ES-I3 (cell line): ENCODE data around the gene TREX2.

Experiments used
- H3K36me3 ChIP-seq: 2 replicates; pipeline ENCODE4 v1.6.1; 2013; ENCODE audit warnings: mild to moderate bottlenecking, low read length, control low read depth, moderate library complexity; ENCODE audit not compliant: insufficient read depth
- H3K4me1 ChIP-seq: 2 replicates; pipeline ENCODE4 v1.6.1; 2013; ENCODE audit warnings: mild to moderate bottlenecking, control low read depth, low read length; ENCODE audit not compliant: insufficient read depth
- H3K9ac ChIP-seq: 2 replicates; pipeline ENCODE4 v1.6.1; 2013; ENCODE audit warnings: low read depth, mild to moderate bottlenecking, low read length, moderate library complexity
- H3K9me3 ChIP-seq: 2 replicates; pipeline ENCODE4 v1.6.1; 2013; ENCODE audit warnings: mild to moderate bottlenecking, low read length, moderate library complexity; ENCODE audit not compliant: control insufficient read depth, insufficient read depth

Gene TREX2

DNA sequence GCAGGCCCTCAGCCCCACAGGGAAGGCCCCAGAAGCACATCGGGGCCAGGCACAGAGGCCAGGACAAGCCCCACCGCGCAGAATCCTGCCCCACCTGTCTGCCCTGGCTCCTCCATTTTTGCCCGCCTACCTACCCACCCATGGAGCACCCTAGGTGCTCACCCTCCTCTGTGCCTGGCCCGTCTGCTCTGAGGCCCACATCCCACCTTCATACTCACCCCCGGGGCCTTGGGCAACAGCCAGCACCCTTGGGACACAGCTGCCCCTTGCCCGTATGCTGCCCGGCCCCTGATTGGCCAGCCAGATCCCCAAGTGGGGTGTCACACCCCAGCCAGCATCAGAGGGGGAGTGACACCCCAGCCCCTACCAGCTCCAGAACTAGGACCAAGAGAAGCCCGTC lies 10.8 kb upstream of the TREX2 start:
- no peak overlapping the region for H3K9ac ChIP-seq
- H3K4me1 ChIP-seq, result peaks cover 6% of the 10 kb centered on the region; the same call in 1 of the 2 replicates
- H3K36me3 ChIP-seq, result no peaks in the 10 kb centered on the region; the same call in 1 of the 2 replicates
- no peaks in the 10 kb centered on the region for H3K9me3 ChIP-seq

DNA sequence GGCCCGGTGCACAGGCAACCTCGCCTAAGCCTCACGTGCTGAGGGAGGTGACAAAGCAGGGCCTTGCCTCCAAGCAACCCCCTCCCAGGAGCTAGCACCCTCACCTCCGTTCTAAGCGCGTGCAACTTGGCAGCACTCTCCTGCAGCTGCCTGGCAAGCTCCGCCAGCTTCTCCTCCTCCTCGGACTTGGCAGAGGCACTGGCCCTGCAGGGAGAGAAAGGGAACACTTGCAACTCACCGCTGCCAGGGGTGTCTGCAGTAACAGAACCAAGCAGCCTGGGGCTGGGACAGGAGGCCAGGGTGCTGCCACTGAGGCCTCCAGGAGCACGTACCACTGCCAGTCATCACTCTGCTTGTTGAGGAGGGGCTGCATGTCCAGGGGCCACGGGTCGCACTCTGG lies 10.3 kb upstream of the TREX2 start:
- no peaks in the 10 kb centered on the region for H3K9me3 ChIP-seq
- H3K9ac ChIP-seq, result no peak overlapping the region
- H3K4me1 ChIP-seq, result peaks cover 6% of the 10 kb centered on the region; the same call in 1 of the 2 replicates
- no peaks in the 10 kb centered on the region; the same call in 1 of the 2 replicates for H3K36me3 ChIP-seq

DNA sequence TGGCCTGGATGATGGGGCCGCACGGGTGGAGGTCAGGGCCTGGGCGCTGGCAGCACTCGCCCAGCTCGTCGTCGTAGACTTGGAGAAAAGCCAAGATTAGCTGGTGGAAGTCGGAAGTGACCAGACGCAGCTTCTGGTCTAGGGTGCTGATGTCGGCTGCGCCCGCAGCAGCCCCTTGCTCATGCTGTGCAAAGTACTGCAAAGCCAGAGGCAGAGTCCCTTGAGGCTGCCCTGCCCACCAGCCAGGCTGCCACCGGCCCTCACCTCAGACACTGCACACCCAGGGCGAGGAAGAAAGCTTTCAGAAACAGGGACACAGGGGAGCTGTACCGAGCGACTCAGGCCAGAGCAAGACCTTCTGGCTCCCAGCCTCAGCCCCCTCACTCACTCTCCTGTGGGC lies 9.7 kb upstream of the TREX2 start:
- Histone ChIP-seq H3K9me3 (no peaks in the 10 kb centered on the region), H3K36me3 (no peaks in the 10 kb centered on the region; the same call in 1 of the 2 replicates), H3K4me1 (peaks cover 5% of the 10 kb centered on the region; the same call in 1 of the 2 replicates), H3K9ac (no peak overlapping the region)

DNA sequence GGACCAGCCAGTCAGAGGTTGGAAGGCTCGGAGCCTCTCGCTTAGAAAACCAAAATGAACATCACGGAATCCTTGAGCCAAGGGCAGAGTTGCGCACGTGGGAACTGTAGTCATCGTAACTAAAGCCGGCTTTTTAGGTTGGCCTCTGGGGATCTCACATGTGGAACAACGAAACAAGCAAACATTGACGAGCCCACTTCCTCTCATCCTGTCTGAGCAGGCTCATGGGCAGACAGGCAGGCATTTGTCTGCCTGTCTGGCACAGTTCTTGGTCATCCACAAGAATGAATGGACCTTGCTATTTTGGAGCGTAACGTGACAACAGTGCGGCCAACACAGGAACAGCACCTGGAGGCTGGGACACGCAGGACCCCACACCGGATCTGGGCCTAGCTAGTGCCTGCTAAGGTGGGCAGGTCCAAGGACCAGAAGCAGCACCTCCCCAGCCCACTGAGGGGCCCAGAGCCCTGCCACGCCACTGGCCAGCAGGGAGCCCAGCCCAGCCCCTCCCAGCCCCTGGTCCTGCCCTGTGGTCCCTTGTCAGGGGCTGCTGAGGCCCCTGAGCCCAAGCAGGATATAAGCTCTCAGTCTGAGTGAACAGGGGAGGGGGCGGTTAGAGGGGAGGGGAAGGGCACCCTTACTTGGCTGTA lies 9.2 kb upstream of the TREX2 start:
- Histone ChIP-seq H3K9me3 (no peaks in the 10 kb centered on the region), H3K4me1 (no peaks in the 10 kb centered on the region; the same call in 1 of the 2 replicates), H3K9ac (no peak overlapping the region), H3K36me3 (no peaks in the 10 kb centered on the region; the same call in 1 of the 2 replicates)

DNA sequence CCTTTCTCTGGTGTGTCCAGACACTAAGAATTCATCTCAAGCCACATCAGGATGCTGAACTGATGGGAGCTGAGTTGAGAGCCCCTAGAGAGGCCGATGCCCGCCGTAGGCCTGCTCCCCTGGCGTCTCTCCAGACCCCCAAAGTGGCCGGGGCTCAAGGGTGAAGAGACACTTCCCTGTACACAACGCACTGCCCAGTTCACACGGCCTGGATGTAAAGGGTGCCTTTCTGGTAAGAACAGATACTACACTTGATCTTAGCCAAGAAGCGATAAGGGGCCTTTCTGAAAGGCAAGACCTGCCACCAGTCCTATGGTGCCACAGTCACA lies 5.1 kb upstream of the TREX2 start:
- H3K9me3 ChIP-seq, result no peaks in the 10 kb centered on the region
- H3K36me3 ChIP-seq, result no peaks in the 10 kb centered on the region
- no peaks in the 10 kb centered on the region for H3K4me1 ChIP-seq
- H3K9ac ChIP-seq, result no peak overlapping the region

DNA sequence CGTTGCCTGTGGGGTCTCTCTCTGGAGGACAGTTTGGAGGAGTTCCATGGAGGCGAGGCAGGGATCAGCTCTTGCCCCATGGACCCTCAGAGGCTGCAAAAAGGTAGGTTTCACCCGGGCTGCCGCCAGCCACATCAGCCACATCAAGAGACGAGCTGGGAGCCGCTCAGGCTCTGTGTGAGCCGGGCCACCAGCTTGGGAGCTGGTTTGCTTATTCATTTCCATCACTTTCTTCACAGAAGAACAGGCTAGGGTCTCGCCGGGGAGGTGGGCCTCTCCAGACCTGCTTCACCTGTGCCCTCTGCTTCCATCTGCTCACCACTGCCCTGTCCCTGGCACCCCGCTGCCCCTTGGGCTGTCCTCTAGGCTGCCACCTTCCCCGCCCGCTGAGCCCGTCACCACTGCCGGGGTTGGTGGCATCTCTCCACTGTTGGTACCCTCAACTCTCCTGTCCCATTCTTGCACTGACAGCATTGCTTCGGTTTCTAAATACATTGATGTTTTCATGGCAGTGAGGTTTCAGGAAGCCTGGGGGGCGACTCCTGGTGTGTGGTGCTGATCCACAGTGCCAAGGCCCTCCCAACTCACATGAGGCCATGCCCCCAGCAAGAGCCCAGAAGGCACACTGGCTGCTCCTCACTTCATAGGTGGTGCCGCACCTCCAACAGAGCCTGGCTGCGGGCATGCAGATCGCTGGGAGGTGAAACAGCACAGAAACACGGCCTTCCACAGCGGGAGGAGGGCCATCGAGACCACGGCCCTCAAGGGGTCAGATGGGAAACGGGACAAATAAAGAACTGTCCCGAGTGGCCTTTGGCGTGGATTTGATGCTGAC lies 4.5 kb upstream of the TREX2 start:
- Histone ChIP-seq H3K4me1 (no peaks in the 10 kb centered on the region), H3K9ac (no peak overlapping the region), H3K9me3 (no peaks in the 10 kb centered on the region), H3K36me3 (no peaks in the 10 kb centered on the region)

DNA sequence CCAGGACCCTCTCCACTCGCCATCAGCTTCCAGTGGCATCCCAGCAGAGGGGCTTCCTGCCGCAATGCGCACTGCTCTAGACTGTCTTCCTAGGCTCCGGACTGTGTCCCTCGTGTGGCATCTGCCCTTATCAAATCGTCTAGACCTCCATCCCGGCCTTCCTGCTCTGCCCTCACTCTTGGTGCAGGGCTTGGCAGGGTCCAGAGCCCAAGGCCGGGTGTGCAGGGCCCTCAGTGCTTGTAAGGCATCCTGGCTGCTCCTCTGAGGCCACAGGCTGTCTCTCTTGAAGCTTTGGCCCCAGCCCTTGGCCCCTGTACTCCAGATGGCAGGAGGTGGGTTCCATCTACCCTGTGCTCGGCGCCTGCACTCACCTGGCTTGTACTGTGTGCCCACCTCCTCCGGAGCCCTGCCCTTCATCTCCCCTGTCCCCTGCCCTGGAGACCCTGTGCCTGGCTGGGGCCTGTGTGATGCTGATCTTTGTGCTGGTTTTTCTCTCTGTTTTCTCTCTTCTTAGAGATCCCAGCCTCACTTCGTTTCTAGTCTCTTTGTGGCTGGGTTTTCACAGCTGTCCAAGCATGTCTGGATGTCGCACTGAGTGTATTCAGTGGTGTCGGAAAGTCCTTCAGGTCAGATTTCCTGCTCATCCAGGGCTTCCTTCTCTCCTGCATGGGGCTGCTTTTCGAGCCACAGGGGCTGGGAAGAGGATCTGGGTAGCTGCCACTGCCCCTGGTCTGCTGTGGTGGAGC lies 3.7 kb upstream of the TREX2 start:
- H3K9ac ChIP-seq, result no peak overlapping the region
- no peaks in the 10 kb centered on the region for H3K9me3 ChIP-seq
- H3K36me3 ChIP-seq, result no peaks in the 10 kb centered on the region
- H3K4me1 ChIP-seq, result no peaks in the 10 kb centered on the region

DNA sequence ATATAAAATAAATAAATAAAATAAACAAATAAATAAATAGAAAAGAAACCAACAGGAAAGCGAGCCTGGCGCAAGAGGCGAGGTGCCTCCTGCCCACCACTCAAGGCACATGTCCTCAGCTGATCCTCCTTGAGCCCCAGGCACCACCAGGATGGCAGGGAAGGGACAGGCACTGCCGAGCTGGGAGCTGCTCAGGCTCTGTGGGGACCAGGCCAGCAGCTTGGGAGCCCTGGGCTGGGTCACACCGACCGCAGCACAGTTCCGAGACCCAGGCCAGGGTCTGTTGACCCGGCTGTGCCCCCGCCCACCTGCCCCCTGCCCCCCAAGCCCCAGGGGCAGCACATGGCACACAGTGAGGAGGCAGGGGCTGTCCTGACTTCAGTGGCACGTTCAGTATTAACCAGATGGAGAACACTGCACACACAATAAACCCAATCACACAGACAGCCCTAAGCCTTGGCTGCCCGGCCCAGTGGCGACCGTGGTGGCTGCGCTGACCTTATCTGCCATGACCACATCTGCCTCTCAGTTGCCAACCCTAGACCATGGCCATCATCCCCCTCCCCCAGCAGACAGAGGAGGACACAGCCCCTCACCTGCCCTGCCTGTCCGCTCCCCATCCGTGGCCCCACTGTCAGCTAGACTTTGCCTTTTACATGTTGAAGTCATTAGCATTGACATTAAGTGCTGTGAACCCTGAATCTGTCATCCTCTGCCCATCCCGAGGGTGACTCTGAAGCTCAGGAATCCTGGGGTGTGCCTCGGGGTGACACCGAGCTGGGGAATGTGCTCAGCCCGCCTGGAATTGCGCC lies 2.9 kb upstream of the TREX2 start:
- no peaks in the 10 kb centered on the region for H3K9me3 ChIP-seq
- H3K4me1 ChIP-seq, result no peaks in the 10 kb centered on the region
- H3K9ac ChIP-seq, result no peak overlapping the region
- no peaks in the 10 kb centered on the region for H3K36me3 ChIP-seq

DNA sequence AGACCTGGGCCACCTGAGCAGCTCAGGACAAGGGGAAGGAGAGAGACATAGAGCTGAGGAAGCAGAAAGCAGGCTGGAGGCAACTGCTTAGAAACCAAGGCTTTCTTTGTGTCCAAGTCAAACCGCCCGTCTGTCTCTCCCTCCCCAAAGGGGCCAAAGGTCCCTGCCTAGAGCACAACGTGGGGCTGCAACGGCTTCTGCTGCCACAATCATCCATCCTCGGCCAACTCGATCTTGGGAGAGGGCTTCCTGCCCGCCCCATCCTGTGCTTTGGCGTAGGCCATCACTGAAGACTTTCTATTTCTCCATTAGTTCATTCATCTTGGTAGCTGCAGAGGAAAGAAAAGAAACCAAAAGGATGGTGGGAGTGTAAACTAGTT lies 1.7 kb upstream of the TREX2 start:
- Histone ChIP-seq H3K36me3 (no peaks in the 10 kb centered on the region), H3K9ac (no peak overlapping the region), H3K4me1 (no peaks in the 10 kb centered on the region), H3K9me3 (no peaks in the 10 kb centered on the region)

DNA sequence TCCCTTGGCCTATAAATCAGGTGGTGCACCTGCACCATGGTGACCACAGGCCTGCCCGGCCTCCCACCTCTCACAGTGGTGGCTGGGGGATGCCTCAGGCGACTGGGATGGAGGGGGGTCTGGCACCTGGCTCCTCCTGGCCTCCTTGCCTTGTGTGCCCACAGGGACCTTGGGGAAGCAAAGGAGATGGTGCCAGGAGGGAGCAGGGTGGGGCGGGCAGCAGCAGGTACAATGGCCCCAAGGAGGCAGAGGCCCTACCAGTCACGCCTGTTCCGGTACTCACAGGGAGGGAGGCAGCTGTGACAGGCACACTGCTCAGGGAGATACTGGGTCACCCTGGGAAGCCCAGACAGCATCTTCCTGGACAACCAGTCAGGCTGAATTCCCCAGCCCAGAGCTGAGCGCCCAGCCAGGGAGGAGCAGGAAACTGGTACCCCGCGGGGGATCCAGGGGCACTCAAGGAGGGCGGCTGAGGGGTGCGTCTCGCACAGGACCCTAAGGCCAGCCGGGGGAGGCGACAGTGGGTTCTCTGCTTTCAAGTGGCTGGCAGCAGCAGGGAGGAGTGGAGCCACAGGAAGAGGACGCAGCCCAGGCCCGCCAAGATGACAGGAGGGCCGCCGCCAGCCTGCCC lies 1.2 kb upstream of the TREX2 start:
- H3K9me3 ChIP-seq, result no peaks in the 10 kb centered on the region

DNA sequence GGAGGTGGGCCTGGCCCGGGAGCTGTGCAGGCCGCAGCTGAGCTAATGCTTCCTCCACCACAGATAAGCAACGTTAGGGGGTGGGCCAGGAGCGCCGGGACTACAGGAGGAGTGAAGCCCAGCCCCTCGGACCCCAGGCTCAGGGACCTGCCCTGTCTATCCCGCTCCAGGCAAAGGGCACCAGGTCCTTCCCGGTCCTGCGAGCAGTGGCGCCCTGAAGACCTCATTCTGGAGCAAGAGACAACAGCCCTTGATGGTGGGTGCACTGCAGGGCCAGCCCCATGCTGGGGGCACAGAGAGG lies 730 bp upstream of the TREX2 start:
- H3K9ac ChIP-seq, result no peak overlapping the region
- H3K9me3 ChIP-seq, result no peaks in the 10 kb centered on the region
- H3K4me1 ChIP-seq, result no peaks in the 10 kb centered on the region

More for the DNA sequence above, 1.2 kb upstream of the TREX2 start:
- no peaks in the 10 kb centered on the region for H3K36me3 ChIP-seq
- no peak overlapping the region for H3K9ac ChIP-seq
- H3K4me1 ChIP-seq, result no peaks in the 10 kb centered on the region

DNA sequence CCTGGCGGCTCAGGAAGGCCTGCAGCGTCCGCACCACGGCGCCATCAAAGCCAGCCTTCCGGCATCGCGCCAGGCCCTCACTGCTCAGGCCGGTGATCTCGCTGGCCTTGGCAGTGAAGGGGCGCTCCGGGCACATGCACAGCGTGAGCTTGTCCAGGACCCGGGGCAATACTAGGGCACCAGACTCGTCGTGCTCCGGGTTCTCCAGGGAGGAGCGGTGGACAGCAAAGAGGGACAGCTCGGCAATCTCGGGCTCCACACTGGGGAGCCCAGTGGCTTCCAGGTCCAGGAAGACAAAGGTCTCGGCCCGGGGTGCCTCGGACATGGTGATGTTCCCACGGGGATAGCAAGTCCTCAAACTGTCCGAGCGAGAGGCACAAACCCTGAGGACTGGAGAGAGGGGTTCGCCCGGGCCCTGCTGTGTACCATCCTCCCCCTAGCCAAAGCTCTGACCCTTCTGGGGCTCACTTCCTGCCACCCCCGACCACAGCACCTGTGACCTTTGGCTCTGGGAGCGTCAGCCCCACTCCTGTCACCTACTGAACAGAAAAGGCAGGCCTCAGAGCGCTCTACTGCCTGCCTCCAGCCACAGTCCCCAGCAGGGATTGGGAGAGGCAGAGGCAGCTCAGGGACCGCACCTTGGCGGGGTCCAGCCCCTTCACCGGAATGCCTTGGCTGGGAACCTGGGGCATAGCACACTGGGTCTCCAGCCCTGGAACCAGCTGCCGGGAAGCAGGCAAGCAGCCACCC lies 575 bp downstream of the TREX2 start:
- Histone ChIP-seq H3K4me1 (no peaks in the 10 kb centered on the region), H3K9ac (no peak overlapping the region), H3K9me3 (no peaks in the 10 kb centered on the region), H3K36me3 (no peaks in the 10 kb centered on the region)

More for the DNA sequence above, 730 bp upstream of the TREX2 start:
- no peaks in the 10 kb centered on the region for H3K36me3 ChIP-seq

DNA sequence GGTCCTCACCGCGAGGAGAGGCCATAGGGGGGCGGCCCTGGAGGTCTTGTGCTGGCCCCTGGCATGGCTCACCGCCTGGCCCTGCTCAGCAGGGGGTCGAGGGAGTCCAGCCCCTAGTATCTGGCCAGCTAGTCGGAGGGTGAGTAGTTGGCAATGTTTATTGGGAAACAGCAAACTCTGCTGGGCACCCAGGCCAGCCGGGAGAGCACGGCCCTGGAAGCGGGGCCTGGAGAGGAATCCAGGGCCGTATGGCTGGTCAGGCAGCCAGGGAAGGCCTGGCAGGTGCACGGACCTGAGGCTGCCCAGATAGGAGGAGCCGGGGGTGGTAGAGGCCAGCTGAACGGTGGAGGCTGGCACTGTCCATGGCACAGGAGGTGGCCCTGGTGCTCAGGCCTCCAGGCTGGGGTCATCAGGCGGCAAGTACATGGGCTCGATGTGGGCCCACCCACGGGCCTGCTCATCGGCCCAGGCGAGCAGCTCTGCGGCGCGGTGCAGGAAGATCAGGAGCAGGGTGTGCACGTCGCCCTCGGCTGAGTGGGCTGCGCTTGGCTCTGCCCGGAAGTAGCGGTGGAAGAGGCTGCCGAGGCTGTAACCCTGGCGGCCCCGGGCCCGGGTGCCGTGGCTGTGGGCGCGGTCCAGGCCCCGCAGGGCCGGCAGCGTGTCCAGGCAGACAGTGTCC lies 1.4 kb downstream of the TREX2 start:
- Histone ChIP-seq H3K9me3 (no peaks in the 10 kb centered on the region), H3K4me1 (no peaks in the 10 kb centered on the region), H3K9ac (no peak overlapping the region), H3K36me3 (no peaks in the 10 kb centered on the region)
